ENCODE data around the gene SFI1. TPM values are rescaled to one million over a fixed set of nuclear protein-coding genes. Genes with fewer than 3 reads are reported as not detected.
A peak's percentile ranks its signal among the peaks of the same experiment; 100 is the strongest.

SFI1 gene
- total RNA-seq, 1 experiment from 2014 or later, result 15.1 TPM

DNA sequence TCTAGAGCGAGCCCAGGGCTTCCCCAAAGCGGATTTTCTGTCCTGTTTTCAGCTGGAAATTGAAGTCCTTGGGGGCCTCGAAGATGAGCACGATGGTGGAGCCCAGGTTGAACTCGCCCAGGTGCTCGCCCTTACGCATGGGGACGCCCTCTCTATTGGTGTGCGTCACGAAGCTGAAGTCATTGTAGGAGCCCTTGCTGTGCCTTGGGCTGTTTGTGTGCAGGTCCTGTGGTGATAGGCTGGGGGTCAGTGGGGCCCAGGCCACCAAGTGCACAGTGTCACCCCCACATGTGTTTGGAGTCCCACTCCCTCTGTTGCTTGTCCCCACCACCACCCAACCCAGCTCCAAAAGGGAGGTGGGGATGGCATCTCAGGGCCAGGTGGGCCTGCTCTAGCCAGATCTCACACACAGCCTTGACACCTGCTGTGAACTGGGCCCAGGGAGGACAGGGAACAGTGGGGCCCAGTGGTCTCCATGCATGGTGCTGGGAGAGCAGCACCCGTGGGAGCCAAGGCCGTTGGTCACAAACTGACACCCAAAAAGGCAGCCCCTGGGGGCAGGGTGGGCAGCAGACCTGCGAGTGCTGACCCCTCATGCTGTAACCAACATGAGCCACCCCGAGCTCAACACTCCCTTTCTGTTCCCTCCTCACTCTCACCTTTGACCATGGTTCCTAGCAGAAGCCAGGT is 123.4 kb downstream of the SFI1 start:
- DNase-seq (ENCODE audit: low read depth, low spot score), result no peak
- in situ Hi-C loops (cut with HindIII; ENCODE audit: low pct_unique_long_range_greater_than_20kb, low sequenced_read_pairs), result no loop called here

DNA sequence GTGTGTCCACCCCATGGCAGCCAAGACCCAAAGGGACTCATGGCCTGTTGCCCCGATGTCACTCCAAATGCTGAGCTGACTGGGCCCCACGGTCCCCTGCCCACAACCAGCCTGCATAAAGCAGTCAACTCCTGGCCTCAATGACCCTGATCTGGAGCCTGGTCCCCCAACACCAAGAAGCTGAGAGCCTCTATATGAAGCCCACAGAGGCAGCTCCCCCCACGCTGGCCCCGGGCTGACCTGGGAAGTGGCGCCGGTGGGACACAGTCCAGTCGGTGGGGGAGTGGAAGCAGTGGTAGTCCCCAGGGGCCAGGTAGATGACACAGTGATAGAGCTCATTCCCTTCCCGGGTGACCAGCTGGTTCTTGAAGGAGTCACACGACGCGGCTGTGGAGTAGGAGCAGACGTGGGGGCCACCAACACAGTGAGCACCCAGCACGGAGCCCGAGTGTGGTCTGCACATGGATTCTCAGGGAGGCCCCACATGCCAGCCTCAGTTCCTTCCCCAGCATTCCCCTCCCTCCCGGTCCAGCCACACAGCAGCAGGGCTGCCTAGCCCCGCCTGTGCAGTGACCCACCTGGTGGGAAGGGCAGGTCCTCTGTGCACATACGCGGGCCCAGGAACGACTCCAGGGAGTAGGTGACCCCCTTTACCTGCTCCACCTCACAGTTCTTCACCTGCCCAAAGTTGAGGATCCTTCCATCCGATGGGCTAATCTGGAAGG is 124.6 kb downstream of the SFI1 start:
- in situ Hi-C loops (cut with HindIII; ENCODE audit: low pct_unique_long_range_greater_than_20kb, low sequenced_read_pairs), result no loop called here
- DNase-seq (ENCODE audit: low read depth, low spot score), result no peak

DNA sequence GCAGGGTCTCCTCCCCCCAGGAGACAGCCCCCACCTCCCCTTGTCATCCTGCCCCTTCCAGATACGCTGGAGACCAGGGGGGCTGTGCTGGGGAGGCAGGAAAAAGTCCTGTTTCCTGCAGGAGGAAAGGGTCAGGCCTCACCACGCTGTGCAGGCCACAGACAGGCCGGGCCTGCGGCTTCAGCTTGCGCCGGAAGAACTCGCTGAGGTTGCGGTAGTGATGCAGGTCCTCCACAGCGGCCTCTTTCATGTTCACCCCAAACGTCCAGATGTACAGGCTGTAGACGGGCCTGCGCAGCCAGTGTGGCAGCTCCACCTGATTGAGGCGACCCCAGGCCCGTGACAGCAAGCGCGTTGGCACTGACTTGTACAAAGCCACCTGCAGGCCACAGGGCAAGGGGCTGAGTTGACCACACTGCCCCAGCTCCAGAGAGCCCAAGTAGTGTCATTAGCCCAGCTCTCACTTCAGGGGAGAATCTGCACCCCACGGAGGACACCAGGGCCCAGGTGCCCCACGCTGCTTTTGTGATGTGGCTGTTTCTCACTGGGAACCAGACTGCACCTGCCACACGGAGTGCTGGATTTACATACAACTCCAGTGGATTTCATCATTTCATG is 125.3 kb downstream of the SFI1 start:
- in situ Hi-C loops (cut with HindIII; ENCODE audit: low pct_unique_long_range_greater_than_20kb, low sequenced_read_pairs), result no loop called here

DNA sequence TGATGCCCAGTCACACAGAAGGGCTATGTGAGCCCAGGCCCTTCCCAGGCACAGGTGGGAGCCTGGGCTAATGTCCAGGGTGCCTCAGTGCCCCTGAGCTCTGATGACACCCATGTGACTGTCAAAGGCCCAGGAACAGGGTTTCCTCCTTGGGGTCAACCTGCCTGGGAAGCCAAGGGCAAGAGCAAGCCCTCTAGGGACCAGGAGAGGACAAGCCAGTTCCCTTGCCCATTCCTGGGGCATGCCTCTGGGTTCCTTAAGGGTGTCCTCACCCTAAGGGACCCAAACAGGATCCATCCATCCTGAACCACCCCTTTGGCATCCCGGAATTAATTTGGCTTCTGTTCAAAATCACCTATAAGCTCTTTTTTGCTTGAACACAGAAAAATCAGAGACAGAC is 126.6 kb downstream of the SFI1 start:
- in situ Hi-C loops (cut with HindIII; ENCODE audit: low pct_unique_long_range_greater_than_20kb, low sequenced_read_pairs), result no loop called here
- DNase-seq (ENCODE audit: low read depth, low spot score), result no peak

More for the DNA sequence above, 125.3 kb downstream of the SFI1 start:
- no peak for DNase-seq (ENCODE audit: low read depth, low spot score)

DNA sequence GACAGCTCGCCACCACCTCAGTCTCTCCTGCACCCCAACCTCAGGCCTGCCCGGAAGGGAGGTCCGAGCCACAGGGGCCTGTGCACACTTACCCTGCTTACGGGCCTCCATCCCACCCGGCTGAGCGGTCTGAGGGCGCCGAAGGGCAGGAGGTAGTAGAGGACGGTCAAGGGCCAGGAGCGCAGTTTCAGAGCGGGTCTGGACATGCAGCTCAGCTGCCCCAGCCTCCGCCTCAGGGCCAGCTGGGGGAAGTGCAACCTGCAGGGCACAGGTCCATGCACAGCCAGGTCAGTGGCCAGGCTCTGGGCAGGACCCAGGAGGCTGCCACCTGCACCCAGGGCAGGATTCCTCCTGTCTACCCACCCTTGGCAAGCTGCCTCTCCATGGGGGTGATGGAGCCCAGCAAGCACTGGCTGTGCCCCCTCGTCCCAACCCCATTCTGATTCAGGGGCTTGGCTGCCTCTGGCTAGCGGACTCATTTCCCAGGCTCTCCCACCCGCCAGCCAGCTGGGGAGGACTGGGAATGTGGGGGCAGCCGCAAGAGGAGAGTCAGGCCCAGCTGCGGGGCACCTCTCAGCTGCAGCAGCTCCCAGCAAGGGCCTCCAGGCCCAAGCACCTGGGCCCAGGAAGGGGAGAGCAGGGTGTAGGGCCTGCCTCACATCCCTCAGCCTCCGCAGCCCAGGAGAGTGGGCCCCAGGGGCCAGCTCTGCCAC is 127.4 kb downstream of the SFI1 start:
- DNase-seq (ENCODE audit: low read depth, low spot score), result no peak
- in situ Hi-C loops (cut with HindIII; ENCODE audit: low pct_unique_long_range_greater_than_20kb, low sequenced_read_pairs), result no loop called here

DNA sequence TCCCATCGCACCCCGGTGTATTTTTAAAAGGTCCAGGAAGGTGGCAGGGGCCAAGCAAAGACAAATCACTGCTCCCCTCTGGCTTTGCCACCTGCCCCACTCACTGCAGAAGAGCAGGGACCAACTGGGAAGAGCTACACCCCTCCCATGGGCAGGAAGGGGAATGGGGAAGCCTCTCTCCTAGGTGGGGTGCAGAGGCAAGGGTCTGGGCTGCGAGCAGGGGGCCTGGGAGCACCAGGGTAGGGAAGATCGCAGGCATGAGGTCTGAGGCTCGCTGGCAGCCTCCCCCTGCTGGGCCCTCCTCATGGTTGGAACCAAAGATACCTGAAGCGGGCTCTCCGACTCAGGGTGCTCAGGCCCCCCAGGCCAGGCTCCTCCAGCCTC is 128.9 kb downstream of the SFI1 start:
- in situ Hi-C loops (cut with HindIII; ENCODE audit: low pct_unique_long_range_greater_than_20kb, low sequenced_read_pairs), result no loop called here
- no peak for DNase-seq (ENCODE audit: low read depth, low spot score)

DNA sequence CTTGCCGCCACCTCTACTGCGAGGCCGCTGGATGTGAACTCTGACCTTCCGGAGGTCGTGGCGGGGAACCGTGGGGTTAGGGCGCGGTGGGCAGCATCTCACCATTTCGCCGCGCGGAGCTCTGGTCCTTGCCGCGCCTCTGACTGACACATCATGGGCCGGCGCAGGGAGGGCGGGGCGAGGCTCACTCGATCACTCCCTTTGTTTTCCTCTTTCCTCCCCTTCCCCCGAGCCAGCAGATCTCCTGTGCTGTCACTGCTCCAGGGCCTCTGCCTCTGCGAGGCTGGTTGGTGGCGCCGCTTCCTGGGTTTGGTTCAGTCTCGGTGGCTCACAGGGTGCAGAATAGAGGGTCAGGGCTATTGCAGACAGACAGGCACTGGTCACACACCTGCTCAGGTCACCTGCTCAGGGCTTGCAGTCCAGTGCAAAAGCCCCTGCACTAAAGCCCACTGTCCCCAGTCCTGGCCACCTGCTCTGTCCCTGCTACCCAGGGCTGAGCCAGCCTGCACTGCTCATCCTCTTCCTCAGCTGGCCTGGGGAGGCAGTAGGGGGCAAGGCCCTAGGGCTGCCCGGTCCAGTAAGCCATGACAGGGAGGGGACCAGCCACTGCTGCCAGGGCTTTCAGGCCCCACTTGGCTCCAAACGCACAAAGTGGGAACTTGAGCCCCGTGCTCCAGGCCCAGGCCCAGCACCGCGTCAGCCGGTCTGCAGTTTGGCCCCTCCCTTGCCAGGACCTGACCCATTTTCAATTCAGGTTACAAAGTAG is 129.5 kb downstream of the SFI1 start:
- DNase-seq (ENCODE audit: low read depth, low spot score), result no peak
- in situ Hi-C loops (cut with HindIII; ENCODE audit: low pct_unique_long_range_greater_than_20kb, low sequenced_read_pairs), result no loop called here

DNA sequence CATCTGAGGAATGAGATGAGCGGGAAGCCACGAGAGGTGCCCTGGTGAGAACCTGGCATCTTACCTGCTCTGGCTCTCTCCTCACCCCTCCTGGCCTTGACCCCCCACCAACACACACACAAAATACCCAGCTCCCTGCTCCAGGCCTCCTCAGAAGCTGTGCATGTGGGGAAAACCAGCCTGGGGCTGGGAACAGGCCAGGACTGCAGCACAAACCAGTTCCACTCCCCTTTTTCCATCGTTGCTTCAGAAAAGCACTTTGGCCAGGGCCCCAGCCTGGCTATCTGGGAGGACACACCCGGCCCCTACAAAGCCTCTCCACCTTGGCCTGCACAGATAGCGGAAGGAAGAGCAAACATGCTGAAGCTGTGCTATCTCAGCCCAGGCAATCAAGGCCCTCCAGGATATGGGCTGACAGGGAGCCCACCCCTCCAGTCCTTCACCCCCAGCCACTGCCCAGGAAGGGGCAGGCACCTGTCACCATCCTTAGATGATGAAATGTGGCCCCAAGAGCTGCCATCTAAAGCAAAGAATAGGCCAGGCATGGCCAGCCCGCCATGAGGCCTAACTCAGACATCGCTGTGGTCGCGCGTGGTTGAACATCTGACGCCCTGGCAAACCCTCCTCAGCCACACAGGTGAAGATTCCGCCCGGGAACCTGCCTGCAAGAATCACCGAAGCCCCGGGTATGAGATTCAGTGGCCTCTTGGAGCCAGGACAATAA is 130.3 kb downstream of the SFI1 start:
- no peak for DNase-seq (ENCODE audit: low read depth, low spot score)
- in situ Hi-C loops (cut with HindIII; ENCODE audit: low pct_unique_long_range_greater_than_20kb, low sequenced_read_pairs), result no loop called here

DNA sequence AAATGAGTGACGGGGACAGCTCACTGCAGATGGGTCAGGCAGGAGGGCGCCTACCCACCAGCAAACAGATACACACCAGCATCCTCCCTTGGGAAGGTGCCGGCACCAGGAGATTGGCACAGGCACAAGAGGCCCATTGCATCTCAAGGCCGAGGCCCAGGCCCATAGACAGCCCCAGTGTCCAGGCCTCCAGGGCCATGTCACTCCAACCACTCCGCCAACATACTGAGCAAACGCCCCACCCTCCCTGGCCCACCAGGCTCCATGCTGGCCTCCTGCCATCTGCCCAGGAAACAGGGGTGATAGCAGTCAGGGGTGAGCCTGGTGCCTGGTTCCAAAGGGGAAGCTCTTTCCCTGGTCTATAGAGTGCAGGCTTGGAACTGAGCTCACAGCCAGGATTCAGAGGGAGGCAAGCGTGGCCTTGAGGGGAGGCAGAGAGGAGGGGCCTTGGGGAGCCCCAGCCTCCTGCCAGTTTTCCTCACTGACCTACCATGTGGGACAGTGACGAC is 130.9 kb downstream of the SFI1 start:
- in situ Hi-C loops (cut with HindIII; ENCODE audit: low pct_unique_long_range_greater_than_20kb, low sequenced_read_pairs), result no loop called here
- no peak for DNase-seq (ENCODE audit: low read depth, low spot score)

DNA sequence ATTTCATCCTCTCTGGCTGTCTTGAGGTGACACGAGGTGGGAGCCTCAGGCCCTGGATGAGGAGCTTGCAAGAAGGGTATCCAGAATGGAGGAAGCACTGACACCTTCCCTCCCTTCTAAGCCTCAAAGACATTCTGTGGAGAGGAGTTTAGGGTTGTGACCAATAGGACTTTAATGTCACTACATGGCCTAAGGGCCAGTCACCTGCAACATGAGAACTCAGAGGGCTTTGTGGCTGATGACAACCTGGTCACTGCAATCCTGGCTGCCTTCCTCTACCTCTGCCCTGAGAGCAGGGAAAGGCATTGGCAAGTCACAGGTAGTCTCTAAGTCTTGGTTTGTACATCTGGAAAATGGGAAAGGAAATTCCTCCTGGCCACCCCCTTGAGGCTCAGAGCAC is 132.0 kb downstream of the SFI1 start:
- DNase-seq (ENCODE audit: low read depth, low spot score), result no peak
- in situ Hi-C loops (cut with HindIII; ENCODE audit: low pct_unique_long_range_greater_than_20kb, low sequenced_read_pairs), result no loop called here

DNA sequence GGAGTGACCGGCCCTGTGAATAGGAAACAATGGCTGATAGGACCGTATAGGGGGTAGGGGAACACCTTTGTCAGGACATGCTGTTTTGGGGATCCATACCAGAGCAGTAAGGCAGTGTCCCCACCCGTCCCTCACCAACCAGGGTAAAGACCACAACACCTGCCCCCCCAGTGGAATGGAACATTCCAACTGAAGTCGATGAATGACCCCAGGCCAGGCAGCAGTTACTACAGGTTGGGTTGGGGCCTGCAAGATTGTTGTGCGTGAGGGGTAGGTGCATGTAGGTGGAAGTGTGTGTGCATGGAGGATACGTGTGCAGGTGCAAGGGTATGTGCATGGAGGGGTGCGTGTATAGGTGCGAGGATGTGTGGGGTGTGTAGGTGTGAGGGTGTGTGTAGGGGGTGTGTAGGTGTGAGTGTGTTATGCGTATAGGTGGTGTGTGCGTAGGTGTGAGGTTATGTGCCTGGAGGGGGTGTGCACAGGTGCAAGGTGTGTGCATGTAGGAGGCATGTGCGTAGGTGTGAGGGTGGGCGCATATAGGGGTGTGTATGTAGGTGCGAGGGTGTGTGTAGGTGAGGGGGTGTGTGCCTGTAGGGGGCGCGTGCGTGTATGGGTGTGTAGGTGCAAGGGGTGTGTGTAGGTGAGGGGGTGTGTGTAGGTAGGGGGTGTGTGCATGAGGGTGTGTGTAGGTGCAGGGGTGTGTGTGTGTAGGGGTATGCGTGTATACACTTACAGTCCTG is 132.8 kb downstream of the SFI1 start:
- in situ Hi-C loops (cut with HindIII; ENCODE audit: low pct_unique_long_range_greater_than_20kb, low sequenced_read_pairs), result no loop called here
- DNase-seq (ENCODE audit: low read depth, low spot score), result no peak

DNA sequence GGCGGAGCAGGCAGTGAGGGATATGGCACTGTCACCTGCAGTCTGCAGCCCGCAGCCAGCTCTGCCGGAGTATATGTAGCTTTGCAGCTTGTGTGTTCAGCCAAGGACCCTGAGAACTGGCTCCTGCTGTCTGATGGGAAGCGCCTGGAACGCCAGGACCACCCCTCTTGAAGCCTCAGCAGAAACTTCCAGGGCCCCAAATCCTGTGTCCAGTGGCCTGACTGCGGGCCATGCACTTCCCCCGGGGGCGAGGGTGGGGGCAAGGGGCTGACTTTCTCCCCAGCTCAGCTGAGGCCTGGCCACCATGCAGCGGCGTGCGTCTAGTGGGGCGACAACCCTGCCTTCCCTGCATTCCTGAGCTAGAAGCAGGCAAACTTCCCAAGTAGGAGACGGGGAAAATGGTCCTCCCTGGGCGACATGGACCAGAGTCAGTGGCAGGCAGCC is 133.4 kb downstream of the SFI1 start:
- no peak for DNase-seq (ENCODE audit: low read depth, low spot score)
- in situ Hi-C loops (cut with HindIII; ENCODE audit: low pct_unique_long_range_greater_than_20kb, low sequenced_read_pairs), result no loop called here

DNA sequence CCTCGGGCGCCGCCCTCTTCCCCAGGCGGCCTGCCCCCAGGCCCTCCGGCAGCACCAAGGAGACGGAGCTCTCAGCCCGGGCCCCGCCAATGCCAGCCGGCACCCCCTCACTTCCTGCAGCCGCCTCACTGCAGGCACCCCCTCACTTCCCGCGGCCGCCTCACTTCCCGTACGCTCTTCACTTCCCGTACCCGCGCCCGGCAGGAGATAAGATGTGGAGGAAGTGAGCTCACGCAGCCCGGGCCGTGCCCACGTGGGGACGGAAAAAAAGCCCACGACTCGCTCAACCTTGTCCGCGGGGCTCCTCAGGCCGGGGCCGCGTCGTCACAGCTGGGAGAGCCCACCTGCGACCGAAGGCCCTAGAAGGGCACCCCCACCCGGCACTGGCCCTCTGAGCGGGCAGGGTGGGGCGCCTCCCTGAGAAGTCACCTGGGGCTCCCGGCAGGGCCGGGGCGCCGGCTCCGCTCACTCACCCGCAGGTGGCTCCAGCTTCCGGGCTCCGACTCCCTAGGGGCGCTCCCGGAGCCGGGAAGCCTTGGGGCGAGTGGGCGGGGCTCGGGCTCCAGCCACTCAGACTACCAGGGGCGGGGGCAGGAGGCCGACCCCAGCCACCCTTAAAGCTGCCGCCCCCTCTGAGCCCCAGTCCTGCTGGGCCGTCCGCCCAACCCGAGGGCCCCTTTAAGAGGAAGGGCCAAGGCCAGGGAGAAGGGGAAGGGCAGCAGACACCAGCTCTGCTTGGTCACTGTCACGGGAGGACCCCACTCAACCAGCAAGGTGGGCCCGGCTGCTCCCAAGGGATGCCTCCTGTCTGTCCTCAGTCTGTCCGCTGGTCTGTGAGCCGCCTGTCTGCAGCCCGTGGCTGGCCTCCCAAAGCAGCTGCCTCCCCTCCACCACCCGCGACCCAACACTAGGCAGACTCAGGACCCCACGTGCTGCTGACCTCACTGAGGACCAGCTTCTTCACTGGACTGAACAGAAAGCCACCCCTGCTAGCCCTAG is 134.3 kb downstream of the SFI1 start:
- in situ Hi-C loops (cut with HindIII; ENCODE audit: low pct_unique_long_range_greater_than_20kb, low sequenced_read_pairs), result no loop called here
- DNase-seq (ENCODE audit: low read depth, low spot score), result peak; percentile 86

DNA sequence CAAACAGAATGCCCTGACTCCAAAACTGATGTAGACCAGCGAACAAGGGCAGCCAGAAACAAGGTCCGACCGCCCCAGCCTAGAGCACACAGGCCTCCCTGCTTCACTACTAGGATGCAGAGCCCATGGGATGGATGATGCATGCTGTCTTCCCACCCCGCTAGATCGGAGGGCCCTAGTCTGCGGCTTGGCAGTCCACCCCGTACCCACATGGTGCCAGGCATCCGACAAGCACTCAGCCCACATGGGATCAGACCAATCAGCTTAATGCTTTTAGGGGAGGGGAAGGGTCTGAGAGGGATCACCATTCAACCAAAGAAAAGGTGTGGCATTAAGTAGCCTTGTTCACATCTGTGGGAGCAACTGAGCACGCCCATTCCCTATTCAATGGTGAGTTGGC is 135.1 kb downstream of the SFI1 start:
- no peak for DNase-seq (ENCODE audit: low read depth, low spot score)
- in situ Hi-C loops (cut with HindIII; ENCODE audit: low pct_unique_long_range_greater_than_20kb, low sequenced_read_pairs), result no loop called here

DNA sequence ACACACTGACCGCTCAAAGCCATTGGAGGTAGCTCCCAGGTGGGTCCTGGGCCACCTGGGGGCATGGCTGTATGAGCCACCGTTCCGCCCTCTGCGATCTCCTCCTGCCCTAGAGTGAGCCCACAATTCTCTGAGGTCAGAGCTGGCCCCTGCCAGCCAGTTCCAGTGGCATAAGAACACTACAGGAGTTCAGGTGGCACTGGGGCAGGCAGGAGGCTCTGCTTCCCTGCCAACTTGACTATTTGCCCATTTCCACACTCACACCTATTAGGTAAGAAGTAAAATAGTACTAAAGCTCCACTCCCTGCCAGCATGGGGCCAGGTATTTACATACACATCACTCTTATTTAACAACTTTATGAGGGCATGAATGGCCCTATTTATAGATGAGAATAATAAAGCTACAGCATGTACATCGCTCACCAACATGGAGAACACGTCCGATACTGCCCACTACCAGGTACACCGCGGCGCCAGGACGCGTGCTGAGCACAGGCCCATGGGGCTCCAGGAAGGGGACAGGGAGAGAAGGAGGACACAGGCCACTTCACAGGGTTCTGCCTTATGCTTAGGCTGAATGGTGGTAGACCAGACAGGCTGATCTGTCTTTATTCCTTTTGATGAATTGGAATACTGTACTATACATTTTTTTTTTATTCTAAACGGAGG is 139.4 kb downstream of the SFI1 start:
- in situ Hi-C loops (cut with HindIII; ENCODE audit: low pct_unique_long_range_greater_than_20kb, low sequenced_read_pairs), result no loop called here
- no peak for DNase-seq (ENCODE audit: low read depth, low spot score)

All from SK-MEL-5 (cell line).